ENCODE measurements around the gene ERAP2. TPM values are rescaled to one million over a fixed set of nuclear protein-coding genes. Genes with fewer than 3 reads are reported as not detected.
"Not testable (repeated sequence)": the region's sequence is repeated elsewhere in the genome, so short reads cannot be mapped to it uniquely, and the experiment has no call there.

Gene ERAP2
- 3.3 TPM for polyA plus RNA-seq (2012; ENCODE audit: low read depth, missing spikeins)

- no peak for DNase-seq (ENCODE audit: insufficient read length, low spot score)
- peak; percentile 77 for FAIRE-seq
- no peak for TF ChIP-seq POLR2AphosphoS5 (IDR thresholded peaks at IDR 0.05; ENCODE audit: low read depth, low read length)
- no peak for TF ChIP-seq TAF1 (IDR thresholded peaks at IDR 0.05; ENCODE audit: low read depth, low read length)
- TF ChIP-seq POU2F2 (IDR thresholded peaks at IDR 0.05; ENCODE audit: low read depth, low read length) = no peak
- TF ChIP-seq PAX5 (IDR thresholded peaks at IDR 0.05; ENCODE audit: insufficient read depth, low read length, severe bottlenecking) = no peak
- TF ChIP-seq SPI1 (IDR thresholded peaks at IDR 0.05; ENCODE audit: low read depth, low read length) = no peak
- TF ChIP-seq POLR2A (IDR thresholded peaks at IDR 0.05; ENCODE audit: low read depth, low read length) = no peak
Measured at GRCh38 chr5:96876292-96876850, at the start of gene ERAP2. Gene ERAP2 (plus strand): TSS chr5:96876500. CDS start chr5:96879686, 3,186 bp downstream.

GRCh38 chr5:96829297-96829696 lies 47.0 kb upstream of the ERAP2 start:
- TF ChIP-seq SPI1 (IDR thresholded peaks at IDR 0.05; ENCODE audit: low read depth, low read length) (no peak), POLR2AphosphoS5 (IDR thresholded peaks at IDR 0.05; ENCODE audit: low read depth, low read length) (no peak), TAF1 (IDR thresholded peaks at IDR 0.05; ENCODE audit: low read depth, low read length) (no peak), POLR2A (IDR thresholded peaks at IDR 0.05; ENCODE audit: low read depth, low read length) (no peak), POU2F2 (IDR thresholded peaks at IDR 0.05; ENCODE audit: low read depth, low read length) (no peak), PAX5 (IDR thresholded peaks at IDR 0.05; ENCODE audit: insufficient read depth, low read length, severe bottlenecking) (no peak)
- FAIRE-seq = no peak
- no peak for DNase-seq (ENCODE audit: insufficient read length, low spot score)

GRCh38 chr5:96834016-96834415 lies 42.3 kb upstream of the ERAP2 start:
- TF ChIP-seq TAF1 (IDR thresholded peaks at IDR 0.05; ENCODE audit: low read depth, low read length) (no peak), POU2F2 (IDR thresholded peaks at IDR 0.05; ENCODE audit: low read depth, low read length) (no peak), POLR2AphosphoS5 (IDR thresholded peaks at IDR 0.05; ENCODE audit: low read depth, low read length) (no peak)
- FAIRE-seq = no peak
- DNase-seq (ENCODE audit: insufficient read length, low spot score) = no peak

- FAIRE-seq = peak; percentile 60
Measured at GRCh38 chr5:96835791-96836191, 40.5 kb upstream of the ERAP2 start.

GRCh38 chr5:96836817-96837216 lies 39.5 kb upstream of the ERAP2 start:
- no peak for TF ChIP-seq PAX5 (IDR thresholded peaks at IDR 0.05; ENCODE audit: insufficient read depth, low read length, severe bottlenecking)
- TF ChIP-seq POU2F2 (IDR thresholded peaks at IDR 0.05; ENCODE audit: low read depth, low read length) = no peak
- no peak for TF ChIP-seq POLR2AphosphoS5 (IDR thresholded peaks at IDR 0.05; ENCODE audit: low read depth, low read length)
- no peak for TF ChIP-seq TAF1 (IDR thresholded peaks at IDR 0.05; ENCODE audit: low read depth, low read length)
- TF ChIP-seq SPI1 (IDR thresholded peaks at IDR 0.05; ENCODE audit: low read depth, low read length) = no peak
- no peak for TF ChIP-seq POLR2A (IDR thresholded peaks at IDR 0.05; ENCODE audit: low read depth, low read length)
- DNase-seq (ENCODE audit: insufficient read length, low spot score) = no peak
- FAIRE-seq = no peak

More at GRCh38 chr5:96835791-96836191, 40.5 kb upstream of the ERAP2 start:
- no peak for TF ChIP-seq TAF1 (IDR thresholded peaks at IDR 0.05; ENCODE audit: low read depth, low read length)
- TF ChIP-seq PAX5 (IDR thresholded peaks at IDR 0.05; ENCODE audit: insufficient read depth, low read length, severe bottlenecking) = no peak
- TF ChIP-seq POLR2A (IDR thresholded peaks at IDR 0.05; ENCODE audit: low read depth, low read length) = no peak
- no peak for TF ChIP-seq POU2F2 (IDR thresholded peaks at IDR 0.05; ENCODE audit: low read depth, low read length)
- TF ChIP-seq SPI1 (IDR thresholded peaks at IDR 0.05; ENCODE audit: low read depth, low read length) = no peak
- TF ChIP-seq POLR2AphosphoS5 (IDR thresholded peaks at IDR 0.05; ENCODE audit: low read depth, low read length) = no peak
- no peak for DNase-seq (ENCODE audit: insufficient read length, low spot score)

- FAIRE-seq = no peak
- TF ChIP-seq POLR2AphosphoS5 (IDR thresholded peaks at IDR 0.05; ENCODE audit: low read depth, low read length) (no peak), TAF1 (IDR thresholded peaks at IDR 0.05; ENCODE audit: low read depth, low read length) (no peak), PAX5 (IDR thresholded peaks at IDR 0.05; ENCODE audit: insufficient read depth, low read length, severe bottlenecking) (no peak), POU2F2 (IDR thresholded peaks at IDR 0.05; ENCODE audit: low read depth, low read length) (no peak), SPI1 (IDR thresholded peaks at IDR 0.05; ENCODE audit: low read depth, low read length) (no peak)
- no peak for DNase-seq (ENCODE audit: insufficient read length, low spot score)
Measured at GRCh38 chr5:96837303-96837702, 39.0 kb upstream of the ERAP2 start.

GRCh38 chr5:96838201-96839070 lies 37.9 kb upstream of the ERAP2 start:
- DNase-seq (ENCODE audit: insufficient read length, low spot score) (no peak), FAIRE-seq (peak; percentile 73)
- TF ChIP-seq SPI1 (IDR thresholded peaks at IDR 0.05; ENCODE audit: low read depth, low read length) (peak; percentile 25; the same call in 1 of the 2 replicates), PAX5 (IDR thresholded peaks at IDR 0.05; ENCODE audit: insufficient read depth, low read length, severe bottlenecking) (no peak)

- no peak for DNase-seq (ENCODE audit: insufficient read length, low spot score)
- TF ChIP-seq POLR2AphosphoS5 (IDR thresholded peaks at IDR 0.05; ENCODE audit: low read depth, low read length) = no peak
- no peak for TF ChIP-seq TAF1 (IDR thresholded peaks at IDR 0.05; ENCODE audit: low read depth, low read length)
- TF ChIP-seq PAX5 (IDR thresholded peaks at IDR 0.05; ENCODE audit: insufficient read depth, low read length, severe bottlenecking) = no peak
- TF ChIP-seq SPI1 (IDR thresholded peaks at IDR 0.05; ENCODE audit: low read depth, low read length) = no peak
- TF ChIP-seq POLR2A (IDR thresholded peaks at IDR 0.05; ENCODE audit: low read depth, low read length) = no peak
- no peak for TF ChIP-seq POU2F2 (IDR thresholded peaks at IDR 0.05; ENCODE audit: low read depth, low read length)
- FAIRE-seq = peak; percentile 50
Measured at GRCh38 chr5:96839071-96839592, 37.2 kb upstream of the ERAP2 start.

- not testable (repeated sequence) for DNase-seq (ENCODE audit: insufficient read length, low spot score); FAIRE-seq
Measured at GRCh38 chr5:96841931-96842330, 34.4 kb upstream of the ERAP2 start.

- DNase-seq (ENCODE audit: insufficient read length, low spot score) = no peak
- no peak for FAIRE-seq
- no peak for TF ChIP-seq POLR2AphosphoS5 (IDR thresholded peaks at IDR 0.05; ENCODE audit: low read depth, low read length)
- TF ChIP-seq SPI1 (IDR thresholded peaks at IDR 0.05; ENCODE audit: low read depth, low read length) = no peak
Measured at GRCh38 chr5:96843140-96843539, 33.2 kb upstream of the ERAP2 start.

All from GM12891 (cell line).